Measurements from ENCODE around the gene NCKAP5L.

The NCKAP5L gene

DNA sequence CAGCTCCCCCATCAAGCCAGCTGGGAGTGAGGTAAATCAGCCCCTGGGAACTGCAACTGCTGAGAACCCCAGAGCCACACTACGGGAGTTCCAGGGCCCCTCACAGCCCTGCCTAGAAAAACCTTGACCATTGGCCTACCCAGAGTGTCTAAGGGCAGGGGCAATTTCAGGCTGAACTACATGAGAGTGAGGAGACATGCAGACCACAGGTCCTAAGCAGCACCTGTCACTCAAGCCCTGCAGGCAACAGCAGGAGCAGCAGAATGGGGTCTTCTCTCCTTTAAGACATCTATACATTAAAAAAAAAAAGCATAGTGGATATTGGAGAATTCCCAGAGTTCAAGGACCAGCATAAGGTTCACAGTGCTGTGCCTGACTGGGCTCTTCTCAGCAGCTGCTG, 4.9 kb downstream of the NCKAP5L start:
- H3K36me3 ChIP-seq (ENCODE audit: insufficient read depth, insufficient read length, low read length) = peaks cover 44% of the 10 kb centered on the region
- no peak overlapping the region for H3K9ac ChIP-seq (ENCODE audit: insufficient read length, low read depth)
- no peaks in the 10 kb centered on the region for H3K9me3 ChIP-seq (ENCODE audit: insufficient read depth, low read length)
- H3K4me1 ChIP-seq (ENCODE audit: insufficient read depth, insufficient read length) = peaks cover 31% of the 10 kb centered on the region
- H3K4me3 ChIP-seq (ENCODE audit: insufficient read length, low read depth) = no peak overlapping the region
- DNase-seq (ENCODE audit: low read depth, low spot score) = no peak
- no peaks in the 10 kb centered on the region for H3K27me3 ChIP-seq (ENCODE audit: insufficient read depth, insufficient read length)
- TF ChIP-seq ZNF274 (IDR thresholded peaks at IDR 0.05; ENCODE audit: low read depth, low read length) = no peak
- TF ChIP-seq YY1 (IDR thresholded peaks at IDR 0.05; ENCODE audit: insufficient read depth, insufficient read length) = no peak
- TF ChIP-seq SUZ12 (IDR thresholded peaks at IDR 0.05; ENCODE audit: extremely low read depth, insufficient read depth, insufficient read length) = no peak

DNA sequence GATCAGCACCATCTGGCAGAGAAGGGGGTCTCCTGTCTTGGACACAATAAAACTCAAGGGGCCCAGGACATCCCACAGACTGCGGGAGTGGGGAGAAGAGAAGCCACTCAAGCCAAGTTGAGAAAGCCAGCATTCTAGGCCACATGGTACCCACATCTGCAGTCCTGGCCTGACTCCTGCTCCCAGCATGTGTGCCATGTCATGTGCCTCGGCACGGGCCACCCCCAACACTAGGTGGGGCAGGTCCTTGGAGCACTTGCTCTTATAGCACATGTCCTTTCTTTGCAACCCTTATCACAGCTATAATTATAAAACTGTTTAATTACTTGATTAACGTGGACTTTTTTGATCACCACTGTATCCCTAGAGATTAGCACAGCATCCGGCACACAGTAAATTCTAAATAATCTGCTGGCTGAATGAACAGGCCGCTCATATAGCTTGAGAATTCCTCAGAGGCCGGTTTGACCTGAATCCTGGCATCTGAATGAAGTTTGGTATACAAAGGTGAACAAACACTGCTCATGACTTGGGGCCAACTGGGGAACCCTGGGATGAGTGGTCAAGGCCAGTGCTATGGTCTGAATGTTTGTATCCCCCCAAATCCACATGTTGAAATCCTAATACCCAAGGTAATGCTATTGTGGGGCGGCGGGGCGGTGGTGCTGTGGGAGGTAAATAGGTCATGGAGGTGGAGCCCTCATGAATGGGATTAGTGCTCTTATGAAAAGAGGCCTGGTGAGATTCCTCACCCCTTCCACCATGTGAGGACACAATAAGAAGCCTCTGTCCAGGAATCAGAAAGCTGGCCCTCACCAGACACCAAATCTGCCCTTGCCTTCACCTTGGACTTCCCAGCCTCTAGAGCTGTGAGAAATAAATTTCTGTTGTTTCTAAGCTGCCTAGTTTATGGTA, 6.6 kb downstream of the NCKAP5L start:
- TF ChIP-seq ZNF274 (IDR thresholded peaks at IDR 0.05; ENCODE audit: low read depth, low read length) (no peak), YY1 (IDR thresholded peaks at IDR 0.05; ENCODE audit: insufficient read depth, insufficient read length) (no peak), SUZ12 (IDR thresholded peaks at IDR 0.05; ENCODE audit: extremely low read depth, insufficient read depth, insufficient read length) (no peak)
- DNase-seq (ENCODE audit: low read depth, low spot score) = no peak
- no peak overlapping the region for H3K4me3 ChIP-seq (ENCODE audit: insufficient read length, low read depth)
- H3K9me3 ChIP-seq (ENCODE audit: insufficient read depth, low read length) = no peaks in the 10 kb centered on the region
- H3K27me3 ChIP-seq (ENCODE audit: insufficient read depth, insufficient read length) = no peaks in the 10 kb centered on the region
- H3K9ac ChIP-seq (ENCODE audit: insufficient read length, low read depth) = no peak overlapping the region
- H3K36me3 ChIP-seq (ENCODE audit: insufficient read depth, insufficient read length, low read length) = peaks cover 41% of the 10 kb centered on the region
- peaks cover 24% of the 10 kb centered on the region for H3K4me1 ChIP-seq (ENCODE audit: insufficient read depth, insufficient read length)

- TF ChIP-seq SUZ12 (IDR thresholded peaks at IDR 0.05; ENCODE audit: extremely low read depth, insufficient read depth, insufficient read length) (no peak), YY1 (IDR thresholded peaks at IDR 0.05; ENCODE audit: insufficient read depth, insufficient read length) (no peak), ZNF274 (IDR thresholded peaks at IDR 0.05; ENCODE audit: low read depth, low read length) (no peak)
- Histone ChIP-seq H3K9me3 (ENCODE audit: insufficient read depth, low read length) (no peaks in the 10 kb centered on the region), H3K9ac (ENCODE audit: insufficient read length, low read depth) (no peak overlapping the region), H3K4me1 (ENCODE audit: insufficient read depth, insufficient read length) (peaks cover 14% of the 10 kb centered on the region), H3K36me3 (ENCODE audit: insufficient read depth, insufficient read length, low read length) (peaks cover 53% of the 10 kb centered on the region), H3K27me3 (ENCODE audit: insufficient read depth, insufficient read length) (no peaks in the 10 kb centered on the region), H3K4me3 (ENCODE audit: insufficient read length, low read depth) (no peak overlapping the region)
- DNase-seq (ENCODE audit: low read depth, low spot score) = no peak
These were observed 8.4 kb downstream of the NCKAP5L start for GRCh38 chr12:49819786-49820185.

GRCh38 chr12:49818241-49818895, 9.8 kb downstream of the NCKAP5L start:
- H3K9me3 ChIP-seq (ENCODE audit: insufficient read depth, low read length) = no peaks in the 10 kb centered on the region
- H3K4me3 ChIP-seq (ENCODE audit: insufficient read length, low read depth) = no peak overlapping the region
- no peaks in the 10 kb centered on the region for H3K27me3 ChIP-seq (ENCODE audit: insufficient read depth, insufficient read length)
- H3K4me1 ChIP-seq (ENCODE audit: insufficient read depth, insufficient read length) = peaks cover 6% of the 10 kb centered on the region
- H3K36me3 ChIP-seq (ENCODE audit: insufficient read depth, insufficient read length, low read length) = peaks cover 42% of the 10 kb centered on the region
- no peak for DNase-seq (ENCODE audit: low read depth, low spot score)
- TF ChIP-seq YY1 (IDR thresholded peaks at IDR 0.05; ENCODE audit: insufficient read depth, insufficient read length) = no peak
- no peak for TF ChIP-seq ZNF274 (IDR thresholded peaks at IDR 0.05; ENCODE audit: low read depth, low read length)
- no peak for TF ChIP-seq SUZ12 (IDR thresholded peaks at IDR 0.05; ENCODE audit: extremely low read depth, insufficient read depth, insufficient read length)
- H3K9ac ChIP-seq (ENCODE audit: insufficient read length, low read depth) = no peak overlapping the region

GRCh38 chr12:49813131-49813530, 15.1 kb downstream of the NCKAP5L start:
- peaks cover 15% of the 10 kb centered on the region for H3K4me1 ChIP-seq (ENCODE audit: insufficient read depth, insufficient read length)
- H3K4me3 ChIP-seq (ENCODE audit: insufficient read length, low read depth) = no peak overlapping the region
- no peak overlapping the region for H3K9ac ChIP-seq (ENCODE audit: insufficient read length, low read depth)
- TF ChIP-seq SUZ12 (IDR thresholded peaks at IDR 0.05; ENCODE audit: extremely low read depth, insufficient read depth, insufficient read length) (no peak), ZNF274 (IDR thresholded peaks at IDR 0.05; ENCODE audit: low read depth, low read length) (no peak), YY1 (IDR thresholded peaks at IDR 0.05; ENCODE audit: insufficient read depth, insufficient read length) (no peak)
- H3K9me3 ChIP-seq (ENCODE audit: insufficient read depth, low read length) = no peaks in the 10 kb centered on the region
- H3K27me3 ChIP-seq (ENCODE audit: insufficient read depth, insufficient read length) = no peaks in the 10 kb centered on the region
- DNase-seq (ENCODE audit: low read depth, low spot score) = no peak
- H3K36me3 ChIP-seq (ENCODE audit: insufficient read depth, insufficient read length, low read length) = peaks cover 24% of the 10 kb centered on the region

- Histone ChIP-seq H3K4me3 (ENCODE audit: insufficient read length, low read depth) (no peak overlapping the region), H3K9me3 (ENCODE audit: insufficient read depth, low read length) (no peaks in the 10 kb centered on the region), H3K27me3 (ENCODE audit: insufficient read depth, insufficient read length) (no peaks in the 10 kb centered on the region), H3K36me3 (ENCODE audit: insufficient read depth, insufficient read length, low read length) (peaks cover 30% of the 10 kb centered on the region), H3K9ac (ENCODE audit: insufficient read length, low read depth) (no peak overlapping the region), H3K4me1 (ENCODE audit: insufficient read depth, insufficient read length) (peaks cover 21% of the 10 kb centered on the region)
- DNase-seq (ENCODE audit: low read depth, low spot score) = no peak
- TF ChIP-seq ZNF274 (IDR thresholded peaks at IDR 0.05; ENCODE audit: low read depth, low read length) (no peak), YY1 (IDR thresholded peaks at IDR 0.05; ENCODE audit: insufficient read depth, insufficient read length) (no peak), SUZ12 (IDR thresholded peaks at IDR 0.05; ENCODE audit: extremely low read depth, insufficient read depth, insufficient read length) (no peak)
These were observed 16.2 kb downstream of the NCKAP5L start for GRCh38 chr12:49811961-49812401.

- H3K36me3 ChIP-seq (ENCODE audit: insufficient read depth, insufficient read length, low read length) = peaks cover 30% of the 10 kb centered on the region
- no peaks in the 10 kb centered on the region for H3K27me3 ChIP-seq (ENCODE audit: insufficient read depth, insufficient read length)
- no peak overlapping the region for H3K4me3 ChIP-seq (ENCODE audit: insufficient read length, low read depth)
- no peak for TF ChIP-seq SUZ12 (IDR thresholded peaks at IDR 0.05; ENCODE audit: extremely low read depth, insufficient read depth, insufficient read length)
- no peak for TF ChIP-seq ZNF274 (IDR thresholded peaks at IDR 0.05; ENCODE audit: low read depth, low read length)
- no peak for TF ChIP-seq YY1 (IDR thresholded peaks at IDR 0.05; ENCODE audit: insufficient read depth, insufficient read length)
- no peak for DNase-seq (ENCODE audit: low read depth, low spot score)
- peaks cover 21% of the 10 kb centered on the region for H3K4me1 ChIP-seq (ENCODE audit: insufficient read depth, insufficient read length)
- no peak overlapping the region for H3K9ac ChIP-seq (ENCODE audit: insufficient read length, low read depth)
- no peaks in the 10 kb centered on the region for H3K9me3 ChIP-seq (ENCODE audit: insufficient read depth, low read length)
These were observed 17.1 kb downstream of the NCKAP5L start for GRCh38 chr12:49811136-49811535.
